Duodenal mucosa (tissue), 2 donors: Measurements from ENCODE around the gene CCR5.

Source experiments
- H3K27ac ChIP-seq: one replicate; pipeline ENCODE4 v1.7.0; 2013; ENCODE audit warnings: low read depth, low read length
- H3K27me3 ChIP-seq, 2 donors: one replicate each; pipeline ENCODE4 v1.7.0; 2013; ENCODE audit warnings: low read length in 2 of 2, control low read depth in 1 of 2; ENCODE audit not compliant: insufficient read depth in 2 of 2, control insufficient read depth in 1 of 2
- H3K36me3 ChIP-seq, 2 donors: one replicate each; pipeline ENCODE4 v1.7.0; 2013; ENCODE audit warnings: low read length in 2 of 2, control low read depth in 1 of 2; ENCODE audit not compliant: insufficient read depth in 2 of 2, control insufficient read depth in 1 of 2
- H3K4me1 ChIP-seq, 2 donors: one replicate each; pipeline ENCODE4 v1.7.0; 2013; ENCODE audit warnings: low read length in 2 of 2, control low read depth in 1 of 2; ENCODE audit not compliant: insufficient read depth in 2 of 2, control insufficient read depth in 1 of 2
- H3K4me3 ChIP-seq, 2 donors: one replicate each; pipeline ENCODE4 v1.7.0; 2013; ENCODE audit warnings: low read length in 2 of 2, low read depth in 1 of 2
- H3K9ac ChIP-seq, 2 donors: one replicate each; pipeline ENCODE4 v1.7.0; 2013; ENCODE audit warnings: low read length in 2 of 2, low read depth in 1 of 2
- H3K9me3 ChIP-seq, 2 donors: one replicate each; pipeline ENCODE4 v1.7.0; 2013; ENCODE audit warnings: low read length in 2 of 2, control low read depth in 1 of 2; ENCODE audit not compliant: control insufficient read depth in 1 of 2

Gene CCR5

DNA sequence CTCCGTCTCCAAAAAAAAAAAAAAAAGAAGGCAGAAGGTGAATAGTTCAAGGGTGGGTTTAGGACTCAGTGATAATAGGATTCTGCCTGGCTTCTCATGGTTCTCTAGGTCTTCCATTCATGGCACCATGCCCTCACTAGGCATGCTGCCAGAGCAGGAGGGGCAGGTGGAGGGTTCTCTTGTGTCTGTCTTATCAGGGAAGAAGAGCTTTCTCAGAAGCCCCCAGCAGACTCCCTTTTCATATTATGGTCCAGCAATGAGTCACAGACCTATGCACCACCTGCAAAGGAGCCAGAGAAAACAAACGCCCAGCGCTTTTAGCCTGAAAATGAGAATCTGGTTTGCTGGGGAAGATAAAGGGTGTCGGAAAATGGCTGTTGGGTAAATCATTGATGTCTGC lies 13.8 kb upstream of the CCR5 start:
- no peak overlapping the region for H3K27ac ChIP-seq
- no peak overlapping the region for H3K9ac ChIP-seq
- H3K9me3 ChIP-seq, result no peaks in the 10 kb centered on the region
- no peak overlapping the region for H3K4me3 ChIP-seq
- no peaks in the 10 kb centered on the region for H3K36me3 ChIP-seq
- peaks cover 6 to 14% of the 10 kb centered on the region in 2 donors for H3K4me1 ChIP-seq
- no peaks in the 10 kb centered on the region for H3K27me3 ChIP-seq

- Histone ChIP-seq H3K4me3 (no peak overlapping the region), H3K9me3 (no peaks in the 10 kb centered on the region), H3K27ac (no peak overlapping the region), H3K36me3 (no peaks in the 10 kb centered on the region), H3K27me3 (no peaks in the 10 kb centered on the region), H3K4me1 (peaks cover 6 to 14% of the 10 kb centered on the region in 2 donors), H3K9ac (no peak overlapping the region)
These were observed 12.3 kb upstream of the CCR5 start for GRCh38 chr3:46358466-46358865.

- H3K27ac ChIP-seq, result no peak overlapping the region
- H3K4me3 ChIP-seq, result no peak overlapping the region
- H3K4me1 ChIP-seq, result peaks cover 6 to 14% of the 10 kb centered on the region in 2 donors
- H3K27me3 ChIP-seq, result no peaks in the 10 kb centered on the region
- no peaks in the 10 kb centered on the region for H3K36me3 ChIP-seq
- no peak overlapping the region for H3K9ac ChIP-seq
- no peaks in the 10 kb centered on the region for H3K9me3 ChIP-seq
These were observed 10.8 kb upstream of the CCR5 start for GRCh38 chr3:46359733-46360493.

DNA sequence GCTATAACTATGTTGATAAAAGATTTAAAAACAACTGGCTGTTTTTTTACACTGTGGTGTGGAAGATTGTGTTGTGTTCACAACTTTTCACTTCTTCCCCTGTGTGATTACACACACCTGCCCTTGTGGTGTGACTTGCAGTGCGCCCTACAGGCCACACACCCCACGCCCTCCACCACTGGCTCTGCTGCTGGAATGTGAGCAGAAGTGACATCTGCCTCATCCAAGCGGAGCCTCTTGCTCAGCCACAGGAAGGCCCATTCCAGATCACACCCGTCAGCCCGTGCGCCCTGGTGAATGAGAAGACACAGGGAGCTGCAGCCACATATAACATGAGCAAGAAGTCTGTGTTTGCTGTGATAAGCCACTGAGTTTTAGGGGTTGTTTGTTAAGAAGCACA lies 9.8 kb upstream of the CCR5 start:
- Histone ChIP-seq H3K9ac (no peak overlapping the region), H3K9me3 (no peaks in the 10 kb centered on the region), H3K36me3 (no peaks in the 10 kb centered on the region), H3K27me3 (no peaks in the 10 kb centered on the region), H3K4me1 (peaks cover 6 to 14% of the 10 kb centered on the region in 2 donors), H3K4me3 (no peak overlapping the region), H3K27ac (no peak overlapping the region)

GRCh38 chr3:46361408-46362283 lies 9.1 kb upstream of the CCR5 start:
- H3K27me3 ChIP-seq, result no peaks in the 10 kb centered on the region
- no peak overlapping the region for H3K27ac ChIP-seq
- no peaks in the 10 kb centered on the region for H3K36me3 ChIP-seq
- no peak overlapping the region for H3K9ac ChIP-seq
- H3K9me3 ChIP-seq, result no peaks in the 10 kb centered on the region
- H3K4me3 ChIP-seq, result no peak overlapping the region
- peaks cover 6 to 14% of the 10 kb centered on the region in 2 donors for H3K4me1 ChIP-seq

DNA sequence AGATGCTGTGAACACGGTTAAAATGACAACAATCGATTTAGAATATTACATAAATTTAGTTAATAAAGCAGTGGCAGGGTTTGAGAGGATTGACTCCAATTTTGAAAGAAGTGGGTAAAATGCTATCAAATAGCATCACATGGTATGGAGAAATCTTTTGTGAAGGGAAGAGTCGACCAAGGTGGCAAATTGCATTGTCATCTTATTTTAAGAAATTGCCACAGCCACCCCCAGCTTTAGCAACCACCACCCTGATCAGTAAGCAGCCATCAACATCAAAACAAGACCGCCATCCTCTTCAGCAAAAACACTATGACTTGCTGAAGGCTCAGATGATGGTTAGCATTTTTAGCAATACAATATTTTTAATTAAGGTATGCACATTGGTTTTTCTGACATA lies 5.7 kb upstream of the CCR5 start:
- Histone ChIP-seq H3K4me3 (no peak overlapping the region), H3K27me3 (no peaks in the 10 kb centered on the region), H3K9me3 (no peaks in the 10 kb centered on the region), H3K4me1 (peaks cover 13 to 23% of the 10 kb centered on the region in 2 donors), H3K36me3 (no peaks in the 10 kb centered on the region), H3K9ac (no peak overlapping the region), H3K27ac (no peak overlapping the region)

GRCh38 chr3:46365737-46366524 lies 4.8 kb upstream of the CCR5 start:
- no peaks in the 10 kb centered on the region for H3K36me3 ChIP-seq
- no peak overlapping the region for H3K27ac ChIP-seq
- H3K9ac ChIP-seq, result no peak overlapping the region

DNA sequence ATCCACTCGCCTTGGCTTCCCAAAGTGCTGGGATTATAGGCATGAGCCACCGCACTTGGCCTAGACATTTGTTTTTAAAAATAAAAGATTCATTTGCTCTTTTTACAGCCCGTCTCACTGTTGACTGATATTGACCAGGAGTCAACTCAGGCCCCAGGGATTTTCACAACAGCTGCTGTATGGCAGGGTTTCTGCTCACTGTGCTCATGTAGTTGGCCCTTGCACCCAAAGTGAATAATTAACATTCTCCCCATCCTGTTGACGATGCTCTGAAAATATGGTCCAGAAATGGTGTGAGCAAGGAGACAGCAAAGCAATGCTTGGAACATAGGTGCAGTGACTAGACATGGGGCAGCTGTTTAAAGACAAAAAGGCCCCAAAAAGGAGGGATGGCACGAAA lies 2.9 kb upstream of the CCR5 start:
- no peaks in the 10 kb centered on the region for H3K9me3 ChIP-seq
- no peak overlapping the region for H3K4me3 ChIP-seq
- H3K9ac ChIP-seq, result no peak overlapping the region
- H3K27me3 ChIP-seq, result no peaks in the 10 kb centered on the region
- H3K4me1 ChIP-seq, result peaks cover 9 to 10% of the 10 kb centered on the region in 2 donors
- H3K36me3 ChIP-seq, result no peaks in the 10 kb centered on the region
- H3K27ac ChIP-seq, result no peak overlapping the region

More at GRCh38 chr3:46365737-46366524, 4.8 kb upstream of the CCR5 start:
- peaks cover 9 to 17% of the 10 kb centered on the region in 2 donors for H3K4me1 ChIP-seq
- no peaks in the 10 kb centered on the region for H3K9me3 ChIP-seq
- H3K27me3 ChIP-seq, result no peaks in the 10 kb centered on the region
- H3K4me3 ChIP-seq, result no peak overlapping the region

DNA sequence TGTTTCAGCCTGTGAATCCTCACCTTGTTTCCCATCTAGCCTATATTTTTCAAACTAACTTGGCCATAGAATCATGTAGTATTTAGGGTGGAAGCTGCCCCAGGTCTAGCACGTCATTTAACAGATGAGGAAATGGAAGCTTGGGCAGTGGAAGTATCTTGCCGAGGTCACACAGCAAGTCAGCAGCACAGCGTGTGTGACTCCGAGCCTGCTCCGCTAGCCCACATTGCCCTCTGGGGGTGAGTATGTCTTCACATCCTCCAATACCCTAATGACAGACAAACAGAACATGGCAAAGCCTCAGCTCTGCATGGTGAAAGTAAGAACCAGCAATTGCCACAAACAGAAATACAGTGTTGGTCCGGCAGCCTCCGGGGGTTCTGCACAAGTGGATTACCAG lies 2.2 kb upstream of the CCR5 start:
- no peak overlapping the region for H3K27ac ChIP-seq
- H3K36me3 ChIP-seq, result no peaks in the 10 kb centered on the region
- no peaks in the 10 kb centered on the region for H3K9me3 ChIP-seq
- no peaks in the 10 kb centered on the region for H3K27me3 ChIP-seq
- no peak overlapping the region for H3K9ac ChIP-seq
- H3K4me3 ChIP-seq, result no peak overlapping the region
- H3K4me1 ChIP-seq, result peaks cover 9 to 10% of the 10 kb centered on the region in 2 donors
